Subcutaneous adipose tissue (tissue), 4 donors: ENCODE results near the gene TCF15. TPM values are rescaled to one million over a fixed set of nuclear protein-coding genes. Genes with fewer than 3 reads are reported as not detected.

Source experiments
- total RNA-seq, 4 donors: library from RNA; depleted of rRNA; stranded (reverse); fragments of >200 nt; gene quantifications; one replicate each; pipeline ENCODE4 v1.1.0, GENCODE V29; 2016
- TF ChIP-seq, protein P1 (sequence below): fragments of 450-650 bp; IDR thresholded peaks from one replicate; pipeline ENCODE4 v1.5.1; 2016; ENCODE audit warnings: low read depth, mild to moderate bottlenecking, control low read depth, antibody characterized with exemption, moderate library complexity

The TCF15 gene
- total RNA-seq, 4 donors from 2014 or later, result 0.34 to 3.4 (median 2.3) TPM

DNA sequence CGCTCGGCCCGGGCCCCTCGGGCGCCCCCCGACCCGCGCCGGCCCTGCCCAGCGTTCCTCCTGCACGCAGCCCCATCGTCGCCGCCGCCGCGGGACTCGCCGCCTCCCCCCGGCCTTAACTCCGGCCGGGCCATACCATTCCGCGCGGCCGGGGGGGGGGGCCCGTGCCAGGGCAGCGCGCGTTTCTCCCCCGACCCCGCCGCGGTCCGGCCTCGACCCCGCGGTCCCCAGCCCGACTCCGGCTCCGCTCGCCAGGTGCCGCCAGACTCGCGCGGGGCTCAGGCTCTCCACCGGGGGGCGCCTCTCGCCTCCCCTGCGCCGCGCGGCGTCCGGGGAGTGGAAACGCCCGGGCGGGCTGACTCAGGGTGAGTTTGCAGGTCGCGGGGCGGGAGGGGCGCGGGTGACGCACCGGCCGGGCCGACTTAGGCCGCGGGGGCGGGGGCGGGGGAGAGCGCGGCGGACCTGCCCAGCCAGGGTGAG is 43.0 kb upstream of the TCF15 start, which contains the start of gene SRXN1:
SRXN1 (minus strand) TSS at position 91 of the 480 bp plus-strand sequence; CDS start at position 76, 15 bp downstream.
- TF ChIP-seq, protein P1, sequence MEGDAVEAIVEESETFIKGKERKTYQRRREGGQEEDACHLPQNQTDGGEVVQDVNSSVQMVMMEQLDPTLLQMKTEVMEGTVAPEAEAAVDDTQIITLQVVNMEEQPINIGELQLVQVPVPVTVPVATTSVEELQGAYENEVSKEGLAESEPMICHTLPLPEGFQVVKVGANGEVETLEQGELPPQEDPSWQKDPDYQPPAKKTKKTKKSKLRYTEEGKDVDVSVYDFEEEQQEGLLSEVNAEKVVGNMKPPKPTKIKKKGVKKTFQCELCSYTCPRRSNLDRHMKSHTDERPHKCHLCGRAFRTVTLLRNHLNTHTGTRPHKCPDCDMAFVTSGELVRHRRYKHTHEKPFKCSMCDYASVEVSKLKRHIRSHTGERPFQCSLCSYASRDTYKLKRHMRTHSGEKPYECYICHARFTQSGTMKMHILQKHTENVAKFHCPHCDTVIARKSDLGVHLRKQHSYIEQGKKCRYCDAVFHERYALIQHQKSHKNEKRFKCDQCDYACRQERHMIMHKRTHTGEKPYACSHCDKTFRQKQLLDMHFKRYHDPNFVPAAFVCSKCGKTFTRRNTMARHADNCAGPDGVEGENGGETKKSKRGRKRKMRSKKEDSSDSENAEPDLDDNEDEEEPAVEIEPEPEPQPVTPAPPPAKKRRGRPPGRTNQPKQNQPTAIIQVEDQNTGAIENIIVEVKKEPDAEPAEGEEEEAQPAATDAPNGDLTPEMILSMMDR, result no peak

DNA sequence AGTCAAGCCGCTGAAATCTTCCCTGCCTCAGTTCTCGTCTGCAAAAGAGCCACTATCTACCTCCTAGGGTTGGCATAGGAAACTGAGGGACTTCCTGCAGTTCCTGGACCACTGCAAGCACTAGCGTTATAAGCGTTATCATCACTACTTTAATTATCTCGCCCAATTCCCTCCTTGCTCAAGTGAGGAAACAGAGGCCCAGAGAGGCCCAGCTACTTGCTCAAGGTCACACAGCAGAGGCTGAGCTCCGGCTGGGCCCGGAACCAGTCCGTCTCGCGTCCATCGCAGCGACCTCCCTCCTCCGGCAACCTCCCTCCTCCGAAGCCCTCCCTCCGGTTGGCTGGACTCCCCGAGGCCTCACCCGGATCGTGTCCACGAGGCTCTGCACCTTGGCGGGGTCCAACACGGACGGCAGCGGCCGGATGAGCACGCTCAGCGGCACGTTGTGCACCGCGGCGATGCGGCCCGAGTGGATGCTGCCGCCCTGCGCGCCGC is 42.6 kb upstream of the TCF15 start:
- TF ChIP-seq, protein P1, result no peak

DNA sequence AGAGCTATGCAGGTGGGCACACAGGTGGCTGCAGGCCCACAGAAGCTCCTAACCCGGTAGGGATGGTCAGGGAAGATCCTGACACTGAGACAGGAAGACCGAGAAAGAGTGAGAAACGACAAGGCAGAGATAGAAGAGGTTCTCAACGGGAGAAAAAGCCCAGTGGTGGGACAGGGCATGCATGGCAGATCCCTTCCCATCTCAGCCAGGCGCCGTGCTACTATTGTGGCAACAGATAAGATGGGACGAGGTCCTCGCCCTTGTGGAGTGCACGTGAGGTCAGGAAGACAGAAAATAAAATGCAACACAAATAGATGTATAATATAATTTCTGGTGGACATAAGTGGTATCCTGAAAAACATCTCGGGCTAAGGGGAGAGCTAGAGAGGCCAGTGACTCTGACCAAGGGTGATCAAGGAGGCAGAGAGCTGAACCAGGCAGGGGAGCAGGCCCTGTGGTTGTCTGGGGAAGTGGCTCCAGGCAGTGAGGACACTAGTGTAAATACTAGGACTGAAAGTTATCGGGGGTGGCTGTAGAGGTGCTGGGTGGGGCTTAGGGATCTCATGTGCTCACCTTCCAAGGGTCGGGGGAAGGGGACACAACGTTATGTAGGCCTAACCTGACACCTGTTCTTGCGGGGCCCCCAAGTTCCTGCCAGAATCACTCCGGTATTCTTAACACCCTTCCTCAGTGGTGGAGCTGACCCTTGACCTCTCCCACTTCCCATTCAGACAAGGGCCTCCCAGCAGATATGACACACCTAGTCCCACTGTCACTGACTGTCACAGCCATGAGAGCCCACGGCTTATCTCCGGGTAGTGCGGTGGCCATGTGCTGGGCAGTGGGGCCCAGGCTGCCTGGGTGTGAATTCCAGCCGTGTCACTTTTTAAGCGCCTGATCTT is 41.9 kb upstream of the TCF15 start:
- TF ChIP-seq, protein P1, result no peak

DNA sequence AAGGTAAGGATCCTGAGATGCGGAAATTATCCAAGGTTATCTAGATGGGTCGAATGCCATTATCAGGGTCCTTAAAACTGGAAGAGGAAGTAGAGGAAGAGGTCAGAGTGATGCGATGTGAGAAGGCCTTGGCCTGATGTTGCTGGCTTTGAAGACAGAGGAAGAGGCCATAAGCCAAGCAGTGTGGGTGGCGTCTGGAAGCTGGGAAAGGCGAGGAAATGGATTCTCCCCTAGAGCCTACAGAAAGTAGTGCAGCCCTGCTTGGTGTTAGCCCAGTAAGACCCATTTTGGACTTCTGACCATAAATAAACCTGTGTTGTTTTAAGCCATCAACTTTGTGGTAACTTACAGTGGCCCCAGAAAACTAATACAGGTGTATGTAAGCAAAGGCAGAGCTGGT is 40.8 kb upstream of the TCF15 start:
- TF ChIP-seq, protein P1, result no peak

DNA sequence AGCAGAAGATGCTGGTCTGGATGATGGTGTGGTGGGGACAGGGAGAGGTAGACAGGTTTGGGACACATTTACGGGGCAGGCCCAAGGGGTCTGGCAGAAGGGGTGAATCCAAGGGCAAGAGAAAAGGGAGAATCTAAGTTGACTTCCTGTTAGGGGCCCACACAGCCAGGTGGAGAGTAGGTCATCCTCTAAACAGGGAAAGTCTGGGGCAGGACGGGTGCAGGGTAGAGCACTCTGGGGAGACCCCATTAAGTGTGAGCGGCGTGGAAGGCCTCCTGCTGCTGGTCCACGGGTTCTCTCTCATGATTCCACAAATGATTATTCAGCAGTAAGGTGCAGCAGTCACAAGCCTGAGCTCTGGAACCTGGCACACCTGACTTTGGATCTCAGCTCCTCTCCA is 40.2 kb upstream of the TCF15 start:
- TF ChIP-seq, protein P1, result no peak

DNA sequence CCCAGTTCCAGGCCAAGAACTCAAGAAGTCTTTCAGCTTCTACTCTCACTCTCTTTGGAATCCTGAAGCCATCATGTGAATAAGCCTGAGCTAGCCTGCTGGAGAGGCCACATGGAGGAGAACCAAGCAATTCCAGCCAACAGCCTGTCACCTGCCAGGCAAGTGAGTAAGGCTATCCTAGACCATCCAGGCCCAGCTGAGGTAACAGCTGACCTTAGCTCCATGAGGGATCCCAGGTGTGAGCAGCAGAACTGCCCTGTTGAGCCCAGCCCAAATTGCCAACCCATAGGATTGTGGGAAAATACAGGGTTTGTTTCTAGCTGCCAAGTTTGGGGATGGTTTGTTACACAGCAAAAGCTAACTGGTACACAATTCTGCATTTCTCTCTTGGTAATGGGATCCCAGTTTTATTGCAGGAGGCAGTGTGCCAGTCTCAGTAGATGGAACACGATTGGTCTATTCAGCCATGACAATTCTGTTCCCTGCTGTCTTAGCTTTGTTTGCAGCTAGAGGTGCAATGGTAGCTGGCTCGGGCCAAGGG is 37.4 kb upstream of the TCF15 start:
- TF ChIP-seq, protein P1, result no peak

DNA sequence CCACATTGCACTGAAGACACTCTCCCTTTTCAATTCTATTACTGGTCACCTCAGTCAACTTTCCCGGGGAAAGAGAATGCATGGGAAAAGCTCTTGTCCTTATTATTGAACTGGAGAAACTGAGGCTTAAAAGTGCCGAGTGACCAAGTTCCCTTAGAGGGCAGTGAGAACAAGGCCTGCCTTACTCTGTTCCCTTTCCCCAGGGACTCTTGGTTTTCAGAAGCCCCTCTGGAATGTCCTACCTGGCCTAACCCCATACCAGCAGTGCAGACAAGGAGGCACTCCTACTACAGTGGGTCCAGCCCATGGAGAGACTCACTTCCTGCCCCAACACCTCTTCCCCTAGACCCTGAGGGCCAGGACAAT is 36.7 kb upstream of the TCF15 start:
- TF ChIP-seq, protein P1, result no peak
